Fibroblast of skin of abdomen (primary cell): ENCODE data around the gene SPATA31D1. TPM values are rescaled to one million over a fixed set of nuclear protein-coding genes. Genes with fewer than 3 reads are reported as not detected.
"Not testable (repeated sequence)": the region's sequence is repeated elsewhere in the genome, so short reads cannot be mapped to it uniquely, and the experiment has no call there.

Experiments used
- DNase-seq: peaks from one replicate; pipeline ENCODE4 v3.0.0-alpha.2; 2013
- polyA plus RNA-seq, 2 experiments: library from polyadenylated mRNA; unstranded; fragments of 120-200 nt; gene quantifications; one replicate each; pipeline ENCODE4 v1.2.1, GENCODE V29; 2013; ENCODE audit not compliant: insufficient read length in 2 of 2

The SPATA31D1 gene
- not detected for polyA plus RNA-seq (2013, experiment 1 of 2; ENCODE audit: insufficient read length)
- not detected for polyA plus RNA-seq (2013, experiment 2 of 2; ENCODE audit: insufficient read length)

DNA sequence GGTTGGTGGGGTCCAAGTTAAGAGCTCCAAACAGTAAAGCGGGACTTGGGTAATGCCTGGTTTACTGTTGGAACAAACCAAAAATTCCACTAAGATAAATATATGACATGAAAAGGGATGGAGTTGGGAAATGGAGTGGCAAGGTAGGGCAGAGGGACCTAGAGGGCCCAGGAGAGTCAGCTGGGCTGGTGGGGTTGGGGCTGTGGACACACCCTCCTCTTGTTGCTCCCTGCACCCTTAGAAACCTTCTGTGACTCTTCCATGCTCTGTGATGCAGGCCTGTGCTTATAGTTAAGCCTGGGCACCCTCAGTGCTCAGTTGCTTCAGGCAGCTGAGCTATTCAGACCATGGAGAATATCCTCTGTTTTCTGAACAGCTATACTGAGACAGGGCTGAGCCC lies at the start of gene SPATA31D1:
Gene SPATA31D1 (plus strand): TSS at position 301 of the 400 bp plus-strand sequence. CDS start 47 bp downstream, at position 348.
- DNase-seq: not testable (repeated sequence)

DNA sequence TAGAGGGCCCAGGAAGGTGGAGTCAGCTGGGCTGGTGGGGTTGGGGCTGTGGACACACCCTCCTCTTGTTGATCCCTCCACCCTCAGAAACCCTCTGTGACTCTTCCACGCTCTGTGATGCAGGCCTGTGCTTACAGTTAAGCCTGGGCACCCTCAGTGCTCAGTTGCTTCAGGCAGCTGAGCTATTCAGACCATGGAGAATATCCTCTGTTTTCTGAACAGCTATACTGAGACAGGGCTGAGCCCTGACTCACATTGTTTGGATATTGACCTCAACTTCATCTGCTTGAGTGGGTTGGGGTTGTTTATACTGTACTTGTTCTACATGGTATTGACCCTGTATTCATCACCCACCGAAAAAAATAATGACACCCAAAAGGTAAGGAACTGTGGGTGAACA lies 45.2 kb upstream of the SPATA31D1 start, which contains the start of gene SPATA31D3:
Gene SPATA31D3 (plus strand): TSS at position 108 of the 400 bp plus-strand sequence. CDS start 86 bp downstream, at position 194.
- not testable (repeated sequence) for DNase-seq

DNA sequence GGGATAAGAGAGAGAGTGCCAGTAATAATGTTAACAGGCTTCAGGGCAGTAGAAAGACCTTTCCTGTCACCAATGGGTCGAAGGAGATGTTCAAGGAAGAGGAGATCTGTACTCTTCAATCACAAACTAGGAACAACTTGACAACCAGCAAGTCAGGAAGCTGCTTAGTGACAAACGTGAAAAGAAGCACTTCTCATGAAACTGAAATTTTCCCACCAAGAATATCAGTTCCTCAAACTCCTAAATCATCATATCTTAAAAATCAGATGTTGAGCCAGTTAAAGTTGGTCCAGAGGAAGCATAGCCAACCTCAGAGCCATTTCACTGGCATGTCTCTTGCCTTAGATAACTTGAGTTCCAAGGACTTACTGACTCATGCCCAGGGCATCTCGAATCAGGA lies 39.9 kb upstream of the SPATA31D1 start:
- DNase-seq: not testable (repeated sequence)

DNA sequence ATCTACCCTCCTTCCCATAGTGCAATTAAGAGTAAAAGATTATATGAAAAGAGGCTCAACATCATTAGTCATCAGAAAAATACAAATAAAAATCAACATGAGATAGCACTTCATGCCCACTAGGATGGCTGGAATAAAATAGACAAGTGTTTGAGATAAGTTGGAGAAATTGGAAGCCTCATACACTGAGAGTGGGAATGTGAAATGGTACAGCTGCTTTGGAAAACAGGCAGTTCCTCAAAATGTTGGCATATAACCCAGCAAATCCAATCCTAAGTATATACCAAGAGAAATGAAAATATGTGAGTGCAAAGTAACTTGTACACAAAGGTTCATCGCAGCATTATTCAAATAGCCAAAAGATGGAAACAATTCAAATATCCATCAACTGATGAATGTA lies 35.5 kb upstream of the SPATA31D1 start:
- no peak for DNase-seq

DNA sequence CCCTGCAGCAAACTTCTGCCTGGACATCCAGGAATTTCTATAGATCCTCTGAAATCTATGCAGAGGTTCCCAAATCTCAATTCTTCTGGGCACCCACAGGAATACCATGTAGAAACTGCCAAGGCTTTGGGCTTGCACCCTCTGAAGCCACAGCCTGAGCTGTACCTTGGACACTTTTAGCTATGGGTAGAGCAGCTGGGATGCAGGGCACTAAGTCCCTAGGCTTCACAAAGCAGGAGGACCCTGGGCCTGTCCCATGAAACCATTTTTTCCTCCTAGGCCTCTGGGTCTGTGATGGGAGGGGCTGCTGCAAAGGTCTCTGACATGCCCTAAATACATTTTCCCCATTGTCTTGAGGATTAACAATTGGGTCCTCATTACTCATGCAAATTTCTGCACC lies 32.9 kb upstream of the SPATA31D1 start:
- DNase-seq: no peak

DNA sequence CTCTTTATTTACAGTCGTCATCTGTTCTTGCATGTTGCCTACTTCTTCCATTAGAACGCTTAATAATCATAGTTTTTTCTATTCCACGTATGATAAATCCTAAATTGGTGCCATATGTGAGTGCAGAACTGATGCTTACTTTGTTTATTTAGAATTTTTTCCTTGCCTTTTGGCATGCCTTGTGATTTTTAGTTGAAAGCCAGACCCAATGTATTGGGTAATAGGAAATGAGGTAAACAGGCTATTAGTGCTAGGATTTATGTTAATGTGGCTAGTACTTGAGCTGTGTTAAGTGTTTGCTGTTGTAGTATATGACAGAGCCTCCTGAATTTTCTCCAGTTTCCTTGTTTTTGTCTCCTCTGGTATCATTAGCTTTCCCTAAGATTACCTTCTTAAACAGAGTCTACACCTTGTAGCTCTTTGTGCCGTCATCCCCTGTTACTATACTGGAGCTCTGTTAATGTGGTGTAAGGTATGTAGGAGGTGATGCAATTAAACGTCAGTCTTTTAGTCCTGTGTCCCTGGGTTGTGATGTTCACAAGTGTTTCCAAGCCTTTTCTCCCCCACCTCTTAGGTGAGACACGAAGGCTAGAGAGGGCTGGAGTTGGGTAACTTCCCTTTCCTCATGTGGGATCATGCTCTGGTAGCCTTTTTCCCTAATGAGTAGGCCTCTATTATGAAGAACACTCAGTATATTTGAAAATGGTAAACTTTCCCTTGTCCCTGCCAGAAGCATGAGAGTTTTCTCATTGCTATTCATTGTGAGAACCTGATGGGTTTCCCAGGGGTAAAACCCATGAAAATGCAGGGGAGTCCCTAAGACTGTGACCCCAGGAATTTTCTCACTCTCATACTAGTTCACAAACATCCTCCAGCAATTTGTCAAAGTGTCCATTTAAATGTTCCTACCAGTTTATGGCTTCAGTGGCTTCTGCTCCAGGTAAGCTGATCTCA lies 24.1 kb upstream of the SPATA31D1 start:
- peak; percentile 26 for DNase-seq

DNA sequence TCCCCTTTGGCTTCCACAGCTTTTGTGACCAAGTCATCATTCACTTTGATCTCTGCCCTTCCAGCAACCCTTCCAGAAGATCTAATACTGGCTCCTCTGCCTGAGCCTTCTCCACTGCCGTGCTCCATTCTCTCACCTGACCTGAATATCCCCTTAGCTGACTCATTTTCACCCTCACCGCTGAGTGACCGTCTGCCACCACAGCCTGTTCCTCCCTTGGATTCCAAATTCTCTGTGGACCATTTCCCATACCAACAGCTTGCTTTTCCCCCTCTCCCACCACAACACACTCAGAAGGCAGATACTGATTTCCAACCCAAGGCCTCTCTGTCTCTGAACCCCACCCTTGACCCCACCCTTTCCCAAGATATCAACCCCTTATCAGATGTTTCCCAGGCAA lies 20.5 kb upstream of the SPATA31D1 start:
- DNase-seq: no peak

DNA sequence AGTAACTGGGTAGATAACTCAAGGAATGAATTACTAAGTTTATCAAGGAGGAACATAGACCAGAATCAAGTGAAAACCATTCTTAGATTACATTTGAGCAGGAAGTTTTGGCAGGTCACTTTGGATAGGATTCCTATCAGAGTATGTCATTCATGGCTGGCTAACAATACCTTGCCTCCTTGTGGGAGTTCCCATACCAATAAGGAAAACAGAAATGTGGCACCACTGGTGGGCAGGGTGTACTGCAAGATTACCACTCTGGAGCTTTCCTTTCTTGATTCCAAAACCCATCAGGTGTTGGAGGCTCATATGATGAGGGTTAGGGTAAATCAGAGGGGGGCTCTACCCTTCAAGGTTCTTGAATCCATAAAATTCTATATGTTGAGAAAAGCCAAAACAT lies 18.6 kb upstream of the SPATA31D1 start:
- no peak for DNase-seq

DNA sequence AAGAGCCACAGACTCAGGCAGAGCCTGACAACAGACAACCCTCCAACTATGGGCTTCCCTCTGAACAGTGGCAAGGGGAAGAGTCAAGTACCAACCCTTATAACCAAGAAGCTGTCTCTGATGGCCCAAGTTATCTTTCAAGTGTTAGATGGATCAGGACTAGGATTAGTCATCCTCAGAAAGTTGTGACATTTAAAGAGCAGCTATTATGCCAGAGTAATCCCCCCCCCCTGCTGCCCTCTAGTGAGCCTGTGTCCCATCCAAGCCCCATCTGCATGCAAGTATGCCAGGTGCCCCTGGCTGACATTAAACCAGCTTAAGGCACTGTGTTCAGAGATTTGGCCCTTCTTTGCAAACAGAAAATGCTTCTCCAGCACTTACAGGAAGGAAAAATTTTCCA lies 16.8 kb upstream of the SPATA31D1 start:
- DNase-seq: no peak

DNA sequence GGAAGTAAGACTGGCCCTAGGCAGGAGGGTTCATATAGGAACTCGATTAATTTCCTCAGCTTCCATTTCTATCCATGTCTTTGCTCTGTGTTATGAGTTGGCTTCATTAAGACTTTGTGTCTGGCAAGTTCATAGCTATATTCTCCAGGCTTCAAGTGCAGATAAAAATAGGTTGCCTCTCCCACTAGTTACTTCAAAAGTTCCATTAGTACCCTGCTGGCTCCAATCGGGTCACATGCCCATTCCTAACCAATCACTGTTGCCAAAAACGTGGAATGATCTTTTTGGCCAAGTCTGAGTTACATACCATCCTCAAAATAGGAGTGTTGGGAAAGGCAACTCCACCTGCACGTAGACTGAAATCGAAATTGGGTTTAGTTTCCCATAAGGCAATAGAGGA lies 13.8 kb upstream of the SPATA31D1 start:
- no peak for DNase-seq

DNA sequence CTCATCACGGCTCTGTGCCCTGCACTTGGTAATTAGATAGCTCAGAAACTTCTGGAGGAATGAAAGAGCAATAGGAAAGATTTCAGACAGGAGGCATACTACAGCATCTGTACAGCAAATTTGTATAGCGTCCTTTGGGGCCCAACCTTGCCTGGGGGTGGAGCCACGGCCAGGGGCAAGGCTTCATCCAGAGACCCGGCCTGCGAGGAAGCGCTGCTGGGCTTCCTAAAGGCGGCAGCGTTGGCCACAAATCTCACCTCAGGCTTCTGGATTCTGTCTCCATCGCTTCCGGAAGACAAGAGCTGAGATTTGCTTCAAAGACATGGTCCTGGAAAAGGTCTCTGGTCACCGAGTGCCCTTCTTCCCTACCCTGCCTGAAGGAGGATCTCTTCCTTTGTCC lies 12.2 kb upstream of the SPATA31D1 start:
- DNase-seq: no peak

DNA sequence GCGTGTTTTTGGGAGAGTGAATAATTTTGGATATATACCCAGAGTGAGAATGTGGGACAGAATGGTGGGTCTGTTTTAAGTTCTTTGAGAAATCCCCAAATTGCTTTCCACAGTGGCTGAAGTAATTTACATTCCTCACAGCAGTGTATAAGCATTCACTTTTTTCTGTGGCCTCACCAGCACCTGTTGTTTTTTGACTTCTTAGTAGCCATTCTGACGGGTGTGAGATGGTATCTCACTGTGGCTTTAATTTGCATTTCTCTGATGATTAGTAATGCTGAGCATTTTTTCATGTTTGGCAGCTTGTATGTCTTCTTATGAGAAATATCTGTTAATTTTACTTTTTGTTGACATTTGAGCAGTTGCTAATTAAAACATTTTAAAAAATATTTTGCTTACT lies 9.4 kb upstream of the SPATA31D1 start:
- no peak for DNase-seq

DNA sequence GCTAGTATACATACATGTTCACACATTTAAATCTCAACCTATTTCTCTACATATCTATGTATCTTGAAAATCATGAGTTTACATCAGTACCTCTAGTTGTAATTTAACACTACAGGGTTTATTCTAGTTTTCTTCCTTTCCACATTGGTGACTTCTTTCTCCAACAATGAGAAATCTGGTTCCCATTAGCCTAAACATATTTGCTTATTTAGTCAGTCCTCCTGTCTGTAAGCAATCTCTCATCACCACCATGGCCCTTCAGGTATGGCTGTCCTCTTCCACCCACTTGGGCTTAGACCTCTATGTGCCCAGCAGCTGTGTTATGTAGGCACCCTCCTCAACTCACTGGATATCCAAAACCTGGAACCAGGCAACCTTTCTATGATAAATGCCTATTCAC lies 8.0 kb upstream of the SPATA31D1 start:
- peak; percentile 63 for DNase-seq

DNA sequence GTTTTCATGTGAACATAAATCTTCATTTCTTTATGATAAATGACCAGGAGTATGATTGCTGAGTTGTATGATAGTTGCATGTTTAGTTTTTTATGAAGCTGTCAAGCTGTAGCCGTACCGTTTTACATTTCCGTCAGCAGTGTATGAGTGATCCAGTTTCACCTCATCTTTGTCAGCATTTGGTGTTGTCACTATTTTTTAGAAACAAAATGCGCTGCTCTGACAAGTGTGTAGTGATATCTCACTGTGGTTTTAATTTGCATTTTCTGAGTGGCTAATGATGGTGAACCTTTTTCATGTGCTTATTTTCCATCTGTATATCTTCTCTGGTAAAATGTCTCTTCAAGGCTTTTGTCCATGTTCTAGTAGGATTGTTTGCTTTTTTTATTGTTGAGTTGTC lies 6.7 kb upstream of the SPATA31D1 start:
- no peak for DNase-seq

DNA sequence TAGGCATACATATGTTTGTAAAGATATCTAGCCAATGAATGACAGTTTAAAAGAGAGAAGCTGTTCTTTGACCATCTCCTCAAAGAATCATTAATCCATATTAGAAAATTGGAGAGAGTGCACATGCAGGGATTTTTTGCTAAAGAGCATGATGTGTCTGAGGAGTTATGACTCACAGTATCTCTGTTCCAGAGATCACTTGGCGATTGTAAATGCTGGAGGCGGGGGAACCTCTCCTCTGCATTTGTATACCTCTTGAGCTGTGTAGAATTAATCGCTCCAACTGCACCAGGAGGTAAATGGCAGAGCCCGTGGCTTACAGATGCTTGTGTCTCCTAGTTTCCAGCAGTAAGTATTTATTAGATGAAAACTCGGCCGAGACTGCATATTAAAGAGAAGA lies 3.6 kb upstream of the SPATA31D1 start:
- peak; percentile 13 for DNase-seq

DNA sequence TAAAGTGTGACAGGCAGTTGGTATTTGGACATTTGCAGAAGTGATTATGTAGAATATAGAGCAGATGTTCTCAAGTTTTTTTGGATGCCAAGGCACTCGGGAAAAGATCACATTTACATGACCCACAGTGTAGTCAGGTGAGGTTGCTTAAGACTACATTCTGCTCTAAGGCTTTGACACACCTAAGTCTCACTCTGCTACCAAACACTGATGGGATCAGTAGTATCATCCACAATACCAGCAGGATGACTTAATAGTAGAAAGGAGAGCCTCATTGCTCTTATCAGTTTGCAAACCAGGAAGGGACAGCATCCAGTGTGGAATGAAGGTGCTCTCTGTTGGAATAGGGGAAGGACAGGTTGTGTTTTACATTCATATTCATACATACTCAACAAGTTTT lies 2.5 kb upstream of the SPATA31D1 start:
- no peak for DNase-seq

DNA sequence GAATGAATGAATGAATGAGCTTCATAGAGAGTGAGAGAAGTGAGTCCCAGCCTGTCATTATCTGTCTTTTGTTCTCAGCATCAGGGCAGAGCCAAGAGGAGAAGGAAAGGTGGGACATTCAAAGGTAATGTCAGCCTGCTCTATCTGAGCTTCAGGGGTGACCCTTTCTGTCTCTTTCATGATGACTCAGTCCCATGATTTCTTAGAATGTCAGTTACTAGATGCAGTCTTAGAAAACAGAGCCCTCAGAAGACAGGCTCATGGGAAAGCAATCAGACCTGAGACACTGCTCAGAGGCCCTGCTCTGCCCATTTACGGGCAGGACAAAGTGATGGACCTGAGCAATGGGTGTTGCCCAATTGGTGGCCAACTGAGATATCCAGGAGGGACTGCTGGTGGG lies 1.1 kb downstream of the SPATA31D1 start:
- DNase-seq: no peak

DNA sequence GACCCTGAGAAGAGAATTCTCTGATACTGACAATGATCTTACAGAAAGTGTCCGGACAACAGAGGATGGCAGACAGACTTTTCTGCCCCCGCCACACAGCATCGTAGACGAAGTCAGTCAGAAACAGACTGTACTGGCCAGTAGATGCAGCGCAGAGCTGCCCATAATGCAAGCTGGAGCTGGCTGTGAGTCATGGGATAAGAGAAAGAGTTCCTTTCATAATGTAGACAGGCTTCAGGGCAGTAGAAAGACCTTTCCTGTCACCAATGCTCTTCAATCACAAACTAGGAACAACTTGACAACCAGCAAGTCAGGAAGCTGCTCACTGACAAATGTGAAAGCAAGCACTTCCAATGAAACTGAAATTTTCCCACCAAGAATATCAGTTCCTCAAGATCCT lies 5.1 kb downstream of the SPATA31D1 start:
- no peak for DNase-seq

DNA sequence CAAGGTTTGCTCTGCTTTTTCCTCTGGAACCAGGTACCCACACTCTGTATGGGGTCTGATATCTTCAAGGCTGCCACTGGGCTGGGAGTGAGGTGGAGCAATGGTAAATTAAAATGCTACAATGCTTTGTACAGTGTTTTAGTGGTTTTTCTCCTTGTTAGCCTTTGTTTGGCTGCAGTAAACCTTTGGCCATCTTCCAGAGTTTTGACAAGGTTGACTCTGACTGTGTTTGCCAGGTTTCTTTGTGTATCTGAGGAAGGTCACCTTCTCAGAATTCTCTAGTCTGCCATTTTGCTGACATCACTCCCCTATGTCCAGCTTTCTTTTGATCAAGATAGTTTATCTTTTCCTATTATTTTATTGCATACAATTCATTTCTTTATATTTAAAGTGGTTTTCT lies 11.2 kb downstream of the SPATA31D1 start:
- no peak for DNase-seq

DNA sequence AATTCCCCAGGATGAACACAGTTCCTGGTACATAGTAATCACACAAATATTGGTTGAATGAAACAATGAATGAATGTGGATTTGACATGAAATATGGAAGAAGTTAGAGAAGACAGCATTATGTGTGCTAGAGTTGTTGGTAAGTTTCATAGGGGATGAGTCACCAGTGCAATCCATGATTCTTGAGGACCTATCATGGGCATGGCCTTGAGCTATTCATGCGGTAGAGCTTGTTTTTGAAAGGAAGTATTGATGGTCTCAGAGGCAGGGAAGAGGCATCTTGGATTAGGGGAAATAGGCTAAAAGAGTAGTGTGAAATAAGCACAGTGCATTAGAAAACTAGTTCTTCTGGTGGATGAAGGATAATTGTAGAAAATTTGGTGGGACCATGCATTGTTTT lies 22.1 kb downstream of the SPATA31D1 start:
- no peak for DNase-seq

DNA sequence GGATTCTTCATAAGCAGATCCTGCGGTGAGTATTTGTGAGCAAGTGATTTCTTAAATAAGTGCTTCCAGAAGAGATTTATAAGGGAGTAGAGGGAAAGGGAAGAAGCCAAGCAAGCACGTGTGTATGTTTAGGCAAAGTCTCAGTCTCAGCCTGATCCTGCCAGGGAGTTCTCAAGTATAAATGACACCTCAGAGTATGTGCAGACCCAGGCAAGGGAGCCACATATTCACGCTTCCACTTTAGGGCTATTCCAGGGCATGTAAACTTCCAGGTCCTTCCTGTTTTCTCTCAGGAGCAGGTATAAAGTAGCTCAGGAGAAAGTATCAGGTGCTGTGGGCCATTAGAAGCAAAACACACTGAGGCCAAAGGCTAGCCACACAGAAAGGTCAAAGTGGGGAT lies 22.6 kb downstream of the SPATA31D1 start:
- no peak for DNase-seq

DNA sequence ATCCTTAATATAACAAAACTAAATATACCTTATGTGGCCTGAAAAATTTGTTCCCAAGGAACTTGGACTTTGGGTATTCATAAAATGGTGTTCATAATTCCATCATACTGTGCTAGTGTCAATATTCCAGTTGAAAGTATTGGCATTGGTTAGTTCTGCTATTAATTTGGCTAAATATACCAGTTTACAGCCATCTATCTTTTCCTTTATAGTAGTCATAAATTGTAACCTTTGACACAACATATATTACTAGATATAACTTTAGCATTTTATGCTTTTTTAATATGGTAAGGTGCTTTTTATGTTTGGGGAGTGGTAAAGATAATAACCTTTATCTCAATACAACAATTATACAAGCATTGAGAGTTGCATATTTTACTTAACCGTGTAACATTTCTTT lies 23.7 kb downstream of the SPATA31D1 start:
- no peak for DNase-seq

DNA sequence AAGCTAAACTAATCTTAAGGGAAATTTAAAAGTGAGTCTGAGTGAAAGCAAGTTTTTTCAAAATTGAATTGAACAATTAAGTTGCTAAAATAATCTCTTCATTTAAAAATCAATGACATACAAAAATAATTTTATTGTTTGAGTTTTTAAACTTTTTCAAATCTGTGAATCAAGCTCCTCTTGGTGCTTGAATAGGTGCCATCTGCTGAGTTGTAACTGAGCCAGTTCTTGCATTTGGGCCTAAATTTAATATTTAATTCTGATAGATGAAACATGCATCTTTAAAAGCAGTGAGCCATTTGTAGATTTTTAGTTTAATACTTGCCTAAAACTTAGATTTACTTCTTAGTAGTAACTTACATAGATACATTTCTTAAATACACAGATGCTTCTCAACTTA lies 31.8 kb downstream of the SPATA31D1 start:
- no peak for DNase-seq

DNA sequence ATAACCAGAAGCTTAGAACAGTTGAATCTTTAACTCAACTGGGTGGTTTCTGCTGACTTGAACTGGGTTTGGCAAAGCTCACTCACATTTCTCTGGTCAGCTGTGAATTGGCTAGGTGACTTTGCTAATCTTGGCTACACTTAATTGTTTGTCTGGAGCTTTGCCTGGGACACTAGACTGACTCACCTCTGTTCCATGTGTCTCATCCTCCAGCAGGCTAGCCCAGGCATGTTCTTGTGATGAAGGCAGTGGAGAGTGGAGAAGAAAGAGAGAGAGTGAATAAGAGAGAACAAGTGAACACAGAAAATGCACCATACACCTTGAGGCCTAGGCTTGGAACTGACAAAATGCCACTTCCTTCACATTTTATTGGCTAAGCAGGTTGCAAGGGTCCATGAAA lies 32.6 kb downstream of the SPATA31D1 start:
- peak; percentile 95 for DNase-seq
